Measurements from ENCODE around the gene GXYLT1.

GRCh38 chr12:42102720-42103119 lies 42.0 kb downstream of the GXYLT1 start:
- TF ChIP-seq BHLHE40 (IDR thresholded peaks at IDR 0.05; ENCODE audit: low read length), result no peak
- no peak for TF ChIP-seq NR3C1 (CRISPR knock-in tag; IDR thresholded peaks at IDR 0.05)
- no peak for TF ChIP-seq FOXM1 (IDR thresholded peaks at IDR 0.05; ENCODE audit: low read depth)
- no peak for TF ChIP-seq FOXM1 (CRISPR knock-in tag; IDR thresholded peaks at IDR 0.05; ENCODE audit: low read depth)
- no peak for TF ChIP-seq JUND (IDR thresholded peaks at IDR 0.05; ENCODE audit: borderline replicate concordance, low read depth, low read length)
- TF ChIP-seq JUND (tag; IDR thresholded peaks at IDR 0.05; ENCODE audit: borderline replicate concordance, low read depth, low read length), result no peak
- no peak for TF ChIP-seq ZFP36 (IDR thresholded peaks at IDR 0.05; ENCODE audit: low read depth, low read length, partially characterized antibody)
- no peak for TF ChIP-seq HDGF (IDR thresholded peaks at IDR 0.05)
- TF ChIP-seq ZBTB7A (IDR thresholded peaks at IDR 0.05; ENCODE audit: borderline replicate concordance, control insufficient read depth, low read depth, low read length), result no peak
- no peak for TF ChIP-seq CTCF (IDR thresholded peaks at IDR 0.05 in 2 of 3, conservative IDR thresholded peaks at IDR 0.05 in 1 of 3; ENCODE audit: insufficient read depth in 2 of 3, low read depth in 1 of 3, low read length in 3 of 3)
- TF ChIP-seq POLR2AphosphoS2 (IDR thresholded peaks at IDR 0.05; ENCODE audit: low read length), result no peak
- TF ChIP-seq MEIS2 (IDR thresholded peaks at IDR 0.05; ENCODE audit: partially characterized antibody), result no peak
- no peak for TF ChIP-seq ILF3 (IDR thresholded peaks at IDR 0.05; ENCODE audit: borderline replicate concordance)
